OCI-LY7 (cell line): ENCODE measurements around the gene CRB1. TPM values are rescaled to one million over a fixed set of nuclear protein-coding genes. Genes with fewer than 3 reads are reported as not detected.

ENCODE experiments used
- BruUV-seq: library from RNA; stranded (reverse); fragments of 400-500 nt; replicated peaks from 2 replicates; lab custom pipeline; 2021; lab: Mats Ljungman, UMichigan
- CTCF ChIA-PET: fragments of 300-600 bp; sonication (Branson Sonifier 250); formaldehyde crosslinking; loops from one replicate; lab custom pipeline; 2022; ENCODE audit warnings: antibody characterized with exemption; ENCODE audit not compliant: unreplicated experiment; lab: Charles Lee
- POLR2A ChIA-PET: fragments of 300-600 bp; sonication (Branson Sonifier 250); formaldehyde crosslinking; loops from one replicate; lab custom pipeline; 2022; ENCODE audit warnings: antibody characterized with exemption; lab: Charles Lee
- DNase-seq: peaks from one replicate; pipeline ENCODE4 v3.0.0-alpha.2; 2015; ENCODE audit warnings: low spot score
- H2AFZ ChIP-seq: fragments of 200-600 bp; sonication (generic), shearing (Covaris generic); 2 replicates; pipeline ENCODE4 v1.6.1; 2014; ENCODE audit warnings: mild to moderate bottlenecking, antibody characterized with exemption, low read length, moderate library complexity
- H3K27ac ChIP-seq: fragments of 200-600 bp; sonication (generic); 2 replicates; pipeline ENCODE4 v1.5.1; 2014; ENCODE audit warnings: mixed run types, low read depth, mild to moderate bottlenecking, moderate library complexity, low read length, inconsistent platforms; ENCODE audit not compliant: poor library complexity, severe bottlenecking
- H3K36me3 ChIP-seq: fragments of 200-600 bp; sonication (generic); 2 replicates; pipeline ENCODE4 v1.6.1; 2014; ENCODE audit warnings: mild to moderate bottlenecking, antibody characterized with exemption, low read length, moderate library complexity, mixed read lengths; ENCODE audit not compliant: insufficient read depth
- H3K4me1 ChIP-seq: fragments of 200-600 bp; sonication (generic); 2 replicates; pipeline ENCODE4 v1.5.1; 2014; ENCODE audit warnings: mild to moderate bottlenecking, low read length; ENCODE audit not compliant: insufficient read depth, poor library complexity, severe bottlenecking
- H3K4me2 ChIP-seq: fragments of 200-600 bp; sonication (generic); 2 replicates; pipeline ENCODE4 v1.6.1; 2014; ENCODE audit warnings: mild to moderate bottlenecking, low read length
- H3K4me3 ChIP-seq: fragments of 200-600 bp; sonication (generic); 2 replicates; pipeline ENCODE4 v1.5.1; 2014; ENCODE audit warnings: mild to moderate bottlenecking, low read depth, low read length; ENCODE audit not compliant: poor library complexity, severe bottlenecking
- H3K79me2 ChIP-seq: fragments of 200-600 bp; sonication (generic); 2 replicates; pipeline ENCODE4 v1.6.1; 2016; ENCODE audit warnings: low read depth, mild to moderate bottlenecking, low read length, moderate library complexity, mixed read lengths; ENCODE audit not compliant: insufficient read depth
- H3K9me2 ChIP-seq: fragments of 200-600 bp; sonication (generic); 2 replicates; pipeline ENCODE4 v1.6.1; 2016; ENCODE audit warnings: mild to moderate bottlenecking, low read length, mixed read lengths; ENCODE audit not compliant: insufficient read depth
- H3K9me3 ChIP-seq: fragments of 200-600 bp; sonication (generic); 2 replicates; pipeline ENCODE4 v1.6.1; 2014; ENCODE audit warnings: mild to moderate bottlenecking, mixed run types, low read length, mixed read lengths
- H4K20me1 ChIP-seq: fragments of 200-600 bp; sonication (generic); 2 replicates; pipeline ENCODE4 v1.6.1; 2014; ENCODE audit warnings: mild to moderate bottlenecking, antibody characterized with exemption, low read length, moderate library complexity, mixed read lengths; ENCODE audit not compliant: insufficient read depth
- EZH2phosphoT487 ChIP-seq: fragments of 200-600 bp; sonication (generic); IDR thresholded peaks from 2 replicates; pipeline ENCODE4 v1.6.1; 2018; ENCODE audit warnings: low read depth, borderline replicate concordance, mild to moderate bottlenecking, mixed run types, antibody characterized with exemption, low read length, moderate library complexity, mixed read lengths
- intact Hi-C: fragments of 100-400 bp; cut with micrococcal nuclease; formaldehyde crosslinking; loops from one replicate; pipeline ENCODE4 v1.10.0; 2022; ENCODE audit not compliant: unreplicated experiment
- total RNA-seq, 2 experiments: library from RNA; depleted of rRNA in 1 of 2; stranded (reverse); fragments of >200 nt in 1 of 2; shearing (Covaris generic) in 1 of 2; gene quantifications; 2 replicates each; pipeline ENCODE4 v1.2.3, GENCODE V29; 2014 to 2022
- TF ChIP-seq, protein P1 (sequence below): fragments of 200-600 bp; sonication (generic); conservative IDR thresholded peaks from 2 replicates; pipeline ENCODE4 v1.5.1; 2014; ENCODE audit warnings: mild to moderate bottlenecking, antibody characterized with exemption, low read length, moderate library complexity, mixed read lengths

CRB1 gene
- total RNA-seq, 2 experiments from 2014 or later: 0.25 TPM; not detected in 1

DNA sequence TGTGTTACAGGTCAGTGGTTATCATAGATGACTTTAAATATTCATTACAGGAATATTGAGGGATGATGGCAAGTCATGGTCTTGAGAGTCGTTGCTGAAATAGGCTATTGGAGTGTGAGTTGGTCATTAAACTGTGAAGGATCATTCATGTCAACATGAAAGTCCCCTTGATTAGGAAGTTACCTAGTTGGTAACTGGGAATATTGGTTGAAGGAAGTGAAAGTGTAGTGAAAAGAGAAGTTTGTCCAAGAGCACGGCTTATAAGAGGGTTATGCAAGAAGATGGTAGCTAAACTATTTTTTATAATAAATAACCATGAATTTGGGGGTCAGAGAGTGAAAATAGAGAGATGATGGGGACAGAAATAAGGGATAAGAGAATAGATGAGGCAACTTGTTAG is 16.9 kb downstream of the CRB1 start:
- Histone ChIP-seq H2AFZ (no peak overlapping the region), H3K4me2 (no peak overlapping the region), H3K4me1 (no peaks in the 10 kb centered on the region), H3K9me2 (no peaks in the 10 kb centered on the region), H3K9me3 (no peaks in the 10 kb centered on the region), H3K27ac (no peak overlapping the region), H3K36me3 (no peaks in the 10 kb centered on the region), H4K20me1 (no peaks in the 10 kb centered on the region), H3K79me2 (no peaks in the 10 kb centered on the region), H3K4me3 (no peak overlapping the region)
- ChIA-PET CTCF (no interaction called here), POLR2A (interaction anchor here (0.6 kb wide), 1 partner anchor 175 kb away, joined by 8 read pairs; no protein-coding TSS in a partner anchor)
- intact Hi-C loops: no loop called here
- BruUV-seq: no TSS peak
- TF ChIP-seq, protein P1, sequence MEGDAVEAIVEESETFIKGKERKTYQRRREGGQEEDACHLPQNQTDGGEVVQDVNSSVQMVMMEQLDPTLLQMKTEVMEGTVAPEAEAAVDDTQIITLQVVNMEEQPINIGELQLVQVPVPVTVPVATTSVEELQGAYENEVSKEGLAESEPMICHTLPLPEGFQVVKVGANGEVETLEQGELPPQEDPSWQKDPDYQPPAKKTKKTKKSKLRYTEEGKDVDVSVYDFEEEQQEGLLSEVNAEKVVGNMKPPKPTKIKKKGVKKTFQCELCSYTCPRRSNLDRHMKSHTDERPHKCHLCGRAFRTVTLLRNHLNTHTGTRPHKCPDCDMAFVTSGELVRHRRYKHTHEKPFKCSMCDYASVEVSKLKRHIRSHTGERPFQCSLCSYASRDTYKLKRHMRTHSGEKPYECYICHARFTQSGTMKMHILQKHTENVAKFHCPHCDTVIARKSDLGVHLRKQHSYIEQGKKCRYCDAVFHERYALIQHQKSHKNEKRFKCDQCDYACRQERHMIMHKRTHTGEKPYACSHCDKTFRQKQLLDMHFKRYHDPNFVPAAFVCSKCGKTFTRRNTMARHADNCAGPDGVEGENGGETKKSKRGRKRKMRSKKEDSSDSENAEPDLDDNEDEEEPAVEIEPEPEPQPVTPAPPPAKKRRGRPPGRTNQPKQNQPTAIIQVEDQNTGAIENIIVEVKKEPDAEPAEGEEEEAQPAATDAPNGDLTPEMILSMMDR: no peak
- no peak for TF ChIP-seq EZH2phosphoT487
- no peak for DNase-seq

DNA sequence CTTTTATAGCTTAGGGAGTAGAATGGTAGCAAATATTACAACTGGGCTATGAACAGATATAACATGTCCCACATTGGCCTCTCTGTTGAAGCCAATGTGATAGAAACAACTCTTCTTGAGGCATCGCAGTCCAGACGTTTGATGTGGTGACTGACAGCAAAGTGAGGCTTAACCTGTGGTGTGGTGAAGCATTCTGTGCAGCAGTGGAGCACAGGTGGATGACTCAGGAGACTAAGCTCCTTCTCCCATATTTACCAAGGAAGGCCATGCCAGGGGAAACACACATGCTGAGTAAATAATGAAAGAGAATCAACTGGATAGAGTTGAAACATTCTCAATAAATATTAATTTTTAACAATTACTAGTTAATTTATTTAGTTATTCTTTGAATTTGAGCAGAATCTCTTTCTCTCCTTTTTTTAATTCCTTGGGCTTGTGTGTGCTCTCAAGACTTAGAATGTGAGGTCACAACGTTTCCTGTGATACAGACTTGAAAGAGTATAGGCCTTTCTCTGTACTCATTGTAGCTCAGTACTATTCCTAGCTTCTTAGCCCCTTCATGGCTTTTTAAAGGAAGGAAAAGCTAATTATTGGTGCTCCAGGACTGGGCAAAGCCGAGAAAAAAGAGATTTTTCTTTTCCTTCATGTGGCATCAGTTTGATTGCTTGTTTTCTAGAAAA is 17.6 kb downstream of the CRB1 start:
- Histone ChIP-seq H3K79me2 (no peaks in the 10 kb centered on the region), H3K4me2 (no peak overlapping the region), H3K4me1 (no peaks in the 10 kb centered on the region), H3K4me3 (no peak overlapping the region), H3K9me2 (no peaks in the 10 kb centered on the region), H4K20me1 (no peaks in the 10 kb centered on the region), H2AFZ (no peak overlapping the region), H3K9me3 (no peaks in the 10 kb centered on the region), H3K27ac (no peak overlapping the region), H3K36me3 (no peaks in the 10 kb centered on the region)
- no peak for DNase-seq
- ChIA-PET POLR2A (interaction anchor here (0.5 kb wide), 1 partner anchor 154 kb away, joined by 4 read pairs; no protein-coding TSS in a partner anchor), CTCF (no interaction called here)
- TF ChIP-seq, protein P1: no peak
- TF ChIP-seq EZH2phosphoT487: no peak
- intact Hi-C loops: no loop called here
- no TSS peak for BruUV-seq

DNA sequence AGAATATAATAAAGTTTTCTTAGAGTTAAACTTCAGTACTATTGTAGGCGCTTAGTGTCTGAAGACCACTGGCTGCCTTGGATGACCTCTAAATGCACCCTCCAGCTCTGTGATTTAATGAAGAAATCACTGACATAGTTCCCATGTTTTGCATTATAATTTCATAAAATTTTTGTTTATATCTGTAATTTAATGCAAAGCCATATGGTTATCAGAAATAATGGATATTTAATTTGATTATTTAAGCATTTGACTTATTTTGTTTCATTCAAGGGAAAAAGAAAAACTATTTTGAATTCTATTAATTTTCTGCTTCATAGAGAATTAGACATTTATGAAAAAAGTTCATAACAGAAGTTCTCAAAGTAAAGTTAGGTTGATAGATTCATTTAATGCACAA is 18.6 kb downstream of the CRB1 start:
- Histone ChIP-seq H3K4me2 (no peak overlapping the region), H3K36me3 (no peaks in the 10 kb centered on the region), H3K4me1 (no peaks in the 10 kb centered on the region), H3K4me3 (no peak overlapping the region), H3K79me2 (no peaks in the 10 kb centered on the region), H3K9me3 (no peaks in the 10 kb centered on the region), H2AFZ (no peak overlapping the region), H3K27ac (no peak overlapping the region), H3K9me2 (no peaks in the 10 kb centered on the region), H4K20me1 (no peaks in the 10 kb centered on the region)
- no peak for TF ChIP-seq EZH2phosphoT487
- TF ChIP-seq, protein P1: no peak
- BruUV-seq: no TSS peak
- no peak for DNase-seq
- ChIA-PET POLR2A (no interaction called here), CTCF (no interaction called here)
- intact Hi-C loops: no loop called here
